ENCODE data around the gene MYO9A.

GRCh38 chr15:72124218-72124617, 6.3 kb upstream of the MYO9A start:
- TF ChIP-seq CTCF (IDR thresholded peaks at IDR 0.05; ENCODE audit: insufficient read depth, low read length) (no peak), POLR2AphosphoS5 (IDR thresholded peaks at IDR 0.05; ENCODE audit: low read depth) (no peak), REST (IDR thresholded peaks at IDR 0.05; ENCODE audit: insufficient replicate concordance, low read depth) (no peak), GABPA (IDR thresholded peaks at IDR 0.05; ENCODE audit: low read depth) (no peak)
